Measurements from ENCODE around the gene ATP2A2. TPM values are rescaled to one million over a fixed set of nuclear protein-coding genes. Genes with fewer than 3 reads are reported as not detected.

Gene ATP2A2
- total RNA-seq, 1 donor from 2014 or later: 93.5 TPM

- DNase-seq (ENCODE audit: low read depth): no peak
- no peak overlapping the region for H3K4me3 ChIP-seq (ENCODE audit: low read depth, low read length)
- TF ChIP-seq CTCF (conservative IDR thresholded peaks at IDR 0.05; ENCODE audit: low read depth, low read length): no peak
Observed at GRCh38 chr12:110382683-110383082, 101.6 kb downstream of the ATP2A2 start.

Other genes starting within 250 kb of the ATP2A2 start
- 7.1 and 12.6 TPM in 2 replicates for gene C12orf76, start 232.7 kb upstream of the ATP2A2 start, total RNA-seq
- gene IFT81, start 156.9 kb upstream of the ATP2A2 start, total RNA-seq: 5.8 and 10.7 TPM in 2 replicates
- 46.0 and 61.7 TPM in 2 replicates for gene ANAPC7, start 122.5 kb downstream of the ATP2A2 start, total RNA-seq
- 972 and 1,336 TPM in 2 replicates for gene ARPC3, start 169.1 kb downstream of the ATP2A2 start, total RNA-seq
- gene GPN3, start 187.0 kb downstream of the ATP2A2 start, total RNA-seq: 27.7 and 36.0 TPM in 2 replicates
- gene FAM216A, start 187.6 kb downstream of the ATP2A2 start, total RNA-seq: 20.4 and 27.7 TPM in 2 replicates
- gene VPS29, start 220.9 kb downstream of the ATP2A2 start, total RNA-seq: 90.1 and 158 TPM in 2 replicates
- 0.22 TPM in 1 of 2 replicates, not detected in the other for gene RAD9B, start 221.1 kb downstream of the ATP2A2 start, total RNA-seq

All from epithelial cell of proximal tubule (primary cell).